K562 (cell line): ENCODE data around the gene MAPK1IP1L. TPM values are rescaled to one million over a fixed set of nuclear protein-coding genes. Genes with fewer than 3 reads are reported as not detected.

ENCODE experiments used
- ARID2 ChIP-seq: fragments of 450-650 bp; IDR thresholded peaks from 2 replicates; pipeline ENCODE4 v1.6.1; 2017; ENCODE audit warnings: antibody characterized with exemption, mild to moderate bottlenecking
- BRD4 ChIP-seq: fragments of 200-600 bp; sonication (generic); IDR thresholded peaks from 2 replicates; pipeline ENCODE4 v1.6.1; 2017; ENCODE audit warnings: inconsistent platforms
- CREM ChIP-seq: IDR thresholded peaks from 2 replicates; pipeline ENCODE4 v1.6.1; 2014; ENCODE audit warnings: antibody characterized with exemption, low read depth
- DMBX1 ChIP-seq: fragments of 250-450 bp; sonication (Bioruptor Pico); IDR thresholded peaks from 2 replicates; pipeline ENCODE4 v1.8.0; 2022; ENCODE audit warnings: inconsistent platforms, mild to moderate bottlenecking, moderate library complexity, borderline replicate concordance
- ESRRA ChIP-seq: fragments of 450-650 bp; IDR thresholded peaks from 2 replicates; pipeline ENCODE4 v1.6.1; 2014; ENCODE audit warnings: low read depth, mild to moderate bottlenecking, moderate library complexity, borderline replicate concordance
- FOXM1 ChIP-seq, 2 experiments: fragments of 450-650 bp in 1 of 2; sonication (generic) in 1 of 2; formaldehyde crosslinking in 1 of 2; IDR thresholded peaks; 2 replicates each; pipeline versions ENCODE4 v1.6.1 to v1.9.0; 2017 to 2022; ENCODE audit warnings: low read depth in 2 of 2, mild to moderate bottlenecking in 2 of 2, missing genetic modification reagents in 1 of 2, moderate library complexity in 1 of 2
- IFI16 ChIP-seq: fragments of 250-450 bp; sonication (Bioruptor Pico); IDR thresholded peaks from 2 replicates; pipeline ENCODE4 v2.1.2; 2022; ENCODE audit warnings: mild to moderate bottlenecking, inconsistent platforms
- NCOR1 ChIP-seq: fragments of 450-650 bp; IDR thresholded peaks from 2 replicates; pipeline ENCODE4 v1.6.1; 2016; ENCODE audit warnings: mild to moderate bottlenecking, moderate library complexity
- NFE2 ChIP-seq: IDR thresholded peaks from 2 replicates; pipeline ENCODE4 v1.6.1; 2014; ENCODE audit warnings: antibody characterized with exemption, low read depth
- TARDBP ChIP-seq: fragments of 450-650 bp; IDR thresholded peaks from 2 replicates; pipeline ENCODE4 v1.6.1; 2016
- ZEB2 ChIP-seq: fragments of 450-650 bp; IDR thresholded peaks from 2 replicates; pipeline ENCODE4 v1.6.1; 2016
- ZNF124 ChIP-seq: sonication (generic); formaldehyde crosslinking; IDR thresholded peaks from 2 replicates; pipeline ENCODE4 v1.8.1; 2022; ENCODE audit warnings: missing genetic modification reagents
- ZNF589 ChIP-seq: fragments of 200-800 bp; sonication (Bioruptor generic); IDR thresholded peaks from 2 replicates; pipeline ENCODE4 v1.6.1; 2016; ENCODE audit warnings: low read depth, missing genetic modification characterization, missing compliant biosample characterization
- ZNF76 ChIP-seq: fragments of 250-450 bp; sonication (Bioruptor Pico); IDR thresholded peaks from 2 replicates; pipeline ENCODE4 v1.4.0; 2020; ENCODE audit warnings: mild to moderate bottlenecking, moderate library complexity, borderline replicate concordance
- polyA plus RNA-seq, 8 experiments: library from polyadenylated mRNA; depleted of rRNA in 4 of 8; stranded (reverse) in 5 of 8; unstranded in 3 of 8; fragments of >200 nt; fragmentation: Nextera tagmentation in 2 of 8; fragmentation: Illumina TruSeq in 1 of 8; extraction: Ambion mirVana in 2 of 8; extraction: Trizol in 1 of 8; gene quantifications; 2 replicates each; pipeline versions ENCODE4 v1.2.1 to v1.2.3, GENCODE V29; 2011 to 2014; ENCODE audit warnings: inconsistent platforms in 1 of 8, missing spikeins in 1 of 8
- total RNA-seq, 7 experiments: library from RNA; depleted of rRNA in 6 of 7; stranded (reverse); fragments of >200 nt in 6 of 7; fragmentation: Illumina TruSeq in 2 of 7; extraction: Trizol in 2 of 7; gene quantifications; 2 replicates each; pipeline versions ENCODE4 v1.2.1 to v1.2.3, GENCODE V29; 2011 to 2021; ENCODE audit warnings: low replicate concordance in 1 of 7
- TF ChIP-seq, protein P1 (sequence below): fragments of 250-450 bp; sonication (Bioruptor Pico); IDR thresholded peaks from 2 replicates; pipeline ENCODE4 v1.5.0; 2022; ENCODE audit warnings: mild to moderate bottlenecking
- TF ChIP-seq, protein P2 (sequence below): fragments of 250-450 bp; sonication (Bioruptor Pico); IDR thresholded peaks from 2 replicates; pipeline ENCODE4 v1.8.0; 2021; ENCODE audit warnings: moderate library complexity, mild to moderate bottlenecking, inconsistent platforms
- TF ChIP-seq, protein P3 (sequence below): sonication (generic); formaldehyde crosslinking; IDR thresholded peaks from 2 replicates; pipeline ENCODE4 v1.9.0; 2022; ENCODE audit warnings: mild to moderate bottlenecking, missing genetic modification reagents
- TF ChIP-seq, protein P4 (sequence below): fragments of 250-450 bp; sonication (Bioruptor Pico); IDR thresholded peaks from 2 replicates; pipeline ENCODE4 v1.8.0; 2022; ENCODE audit warnings: moderate library complexity, mild to moderate bottlenecking, inconsistent platforms
- TF ChIP-seq, protein P5 (sequence below): sonication (generic); formaldehyde crosslinking; IDR thresholded peaks from 2 replicates; pipeline ENCODE4 v1.8.1; 2023; ENCODE audit warnings: mild to moderate bottlenecking, missing genetic modification reagents
- TF ChIP-seq, protein P6 (sequence below): fragments of 450-650 bp; IDR thresholded peaks from 2 replicates; pipeline ENCODE4 v1.6.1; 2014; ENCODE audit warnings: low read depth, mild to moderate bottlenecking, moderate library complexity, borderline replicate concordance

The MAPK1IP1L gene
- total and polyA plus RNA-seq, 9 of the 15 experiments (the other 6 are each of a cell fraction or from before 2014, with no cell fraction given), result 32.7 to 99.4 (median 49.8) TPM

DNA sequence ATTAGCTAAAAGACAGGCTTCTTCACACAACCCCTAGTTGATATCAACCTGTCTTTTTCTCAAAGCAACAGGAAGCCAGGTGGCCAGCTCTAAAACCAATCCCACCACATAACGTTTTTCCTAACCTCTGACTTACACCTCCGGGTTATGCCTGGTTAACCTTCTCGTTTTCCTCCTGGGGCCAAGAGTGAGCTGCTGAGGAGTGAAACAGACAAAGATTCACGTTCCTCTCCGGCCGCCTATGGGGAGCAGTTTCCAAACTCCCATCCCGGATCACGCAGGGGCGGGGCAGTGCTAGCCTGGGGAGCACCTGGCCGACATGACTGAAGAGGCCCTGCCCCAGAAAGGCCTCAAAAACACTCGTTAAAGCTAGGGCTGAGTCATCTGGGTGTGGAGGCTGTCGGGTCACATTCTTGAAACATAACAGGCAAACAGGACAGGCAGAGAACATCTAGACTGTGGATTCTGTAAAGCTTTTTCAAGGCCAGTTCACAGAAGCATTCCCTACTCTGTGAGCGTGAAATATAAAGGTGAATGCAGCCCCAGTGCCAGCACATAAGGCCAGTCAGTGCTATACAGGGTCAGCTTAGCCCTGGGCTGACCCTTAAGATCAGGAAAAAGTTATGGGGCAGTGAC, 51.7 kb downstream of the MAPK1IP1L start (continued):
- TF ChIP-seq, protein P1, sequence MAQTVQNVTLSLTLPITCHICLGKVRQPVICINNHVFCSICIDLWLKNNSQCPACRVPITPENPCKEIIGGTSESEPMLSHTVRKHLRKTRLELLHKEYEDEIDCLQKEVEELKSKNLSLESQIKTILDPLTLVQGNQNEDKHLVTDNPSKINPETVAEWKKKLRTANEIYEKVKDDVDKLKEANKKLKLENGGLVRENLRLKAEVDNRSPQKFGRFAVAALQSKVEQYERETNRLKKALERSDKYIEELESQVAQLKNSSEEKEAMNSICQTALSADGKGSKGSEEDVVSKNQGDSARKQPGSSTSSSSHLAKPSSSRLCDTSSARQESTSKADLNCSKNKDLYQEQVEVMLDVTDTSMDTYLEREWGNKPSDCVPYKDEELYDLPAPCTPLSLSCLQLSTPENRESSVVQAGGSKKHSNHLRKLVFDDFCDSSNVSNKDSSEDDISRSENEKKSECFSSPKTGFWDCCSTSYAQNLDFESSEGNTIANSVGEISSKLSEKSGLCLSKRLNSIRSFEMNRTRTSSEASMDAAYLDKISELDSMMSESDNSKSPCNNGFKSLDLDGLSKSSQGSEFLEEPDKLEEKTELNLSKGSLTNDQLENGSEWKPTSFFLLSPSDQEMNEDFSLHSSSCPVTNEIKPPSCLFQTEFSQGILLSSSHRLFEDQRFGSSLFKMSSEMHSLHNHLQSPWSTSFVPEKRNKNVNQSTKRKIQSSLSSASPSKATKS (CRISPR knock-in tag), result no peak
- TF ChIP-seq NCOR1 (0 out of 2 replicates have a peak, but pooled peaks have one; percentile 14), ZNF124 (CRISPR knock-in tag) (no peak), ESRRA (no peak), ZNF589 (CRISPR knock-in tag) (peak; percentile 52; the same call in 1 of the 2 replicates), CREM (peak; percentile 29; the same call in 1 of the 2 replicates), ZNF76 (no peak), DMBX1 (peak; percentile 80; the same call in 1 of the 2 replicates), ZEB2 (0 out of 2 replicates have a peak, but pooled peaks have one; percentile 26), BRD4 (no peak), NFE2 (peak; percentile 90), ARID2 (no peak), TARDBP (no peak), IFI16 (CRISPR knock-in tag) (no peak), FOXM1 (IDR thresholded peaks at IDR 0.05; ENCODE audit: low read depth) (peak; percentile 59), FOXM1 (CRISPR knock-in tag; IDR thresholded peaks at IDR 0.05; ENCODE audit: low read depth) (no peak)
- TF ChIP-seq, protein P2, sequence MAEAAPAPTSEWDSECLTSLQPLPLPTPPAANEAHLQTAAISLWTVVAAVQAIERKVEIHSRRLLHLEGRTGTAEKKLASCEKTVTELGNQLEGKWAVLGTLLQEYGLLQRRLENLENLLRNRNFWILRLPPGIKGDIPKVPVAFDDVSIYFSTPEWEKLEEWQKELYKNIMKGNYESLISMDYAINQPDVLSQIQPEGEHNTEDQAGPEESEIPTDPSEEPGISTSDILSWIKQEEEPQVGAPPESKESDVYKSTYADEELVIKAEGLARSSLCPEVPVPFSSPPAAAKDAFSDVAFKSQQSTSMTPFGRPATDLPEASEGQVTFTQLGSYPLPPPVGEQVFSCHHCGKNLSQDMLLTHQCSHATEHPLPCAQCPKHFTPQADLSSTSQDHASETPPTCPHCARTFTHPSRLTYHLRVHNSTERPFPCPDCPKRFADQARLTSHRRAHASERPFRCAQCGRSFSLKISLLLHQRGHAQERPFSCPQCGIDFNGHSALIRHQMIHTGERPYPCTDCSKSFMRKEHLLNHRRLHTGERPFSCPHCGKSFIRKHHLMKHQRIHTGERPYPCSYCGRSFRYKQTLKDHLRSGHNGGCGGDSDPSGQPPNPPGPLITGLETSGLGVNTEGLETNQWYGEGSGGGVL (CRISPR knock-in tag), result no peak
- TF ChIP-seq, protein P3, sequence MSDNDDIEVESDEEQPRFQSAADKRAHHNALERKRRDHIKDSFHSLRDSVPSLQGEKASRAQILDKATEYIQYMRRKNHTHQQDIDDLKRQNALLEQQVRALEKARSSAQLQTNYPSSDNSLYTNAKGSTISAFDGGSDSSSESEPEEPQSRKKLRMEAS (CRISPR knock-in tag), result peak; percentile 62; the same call in 1 of the 2 replicates
- TF ChIP-seq, protein P4, sequence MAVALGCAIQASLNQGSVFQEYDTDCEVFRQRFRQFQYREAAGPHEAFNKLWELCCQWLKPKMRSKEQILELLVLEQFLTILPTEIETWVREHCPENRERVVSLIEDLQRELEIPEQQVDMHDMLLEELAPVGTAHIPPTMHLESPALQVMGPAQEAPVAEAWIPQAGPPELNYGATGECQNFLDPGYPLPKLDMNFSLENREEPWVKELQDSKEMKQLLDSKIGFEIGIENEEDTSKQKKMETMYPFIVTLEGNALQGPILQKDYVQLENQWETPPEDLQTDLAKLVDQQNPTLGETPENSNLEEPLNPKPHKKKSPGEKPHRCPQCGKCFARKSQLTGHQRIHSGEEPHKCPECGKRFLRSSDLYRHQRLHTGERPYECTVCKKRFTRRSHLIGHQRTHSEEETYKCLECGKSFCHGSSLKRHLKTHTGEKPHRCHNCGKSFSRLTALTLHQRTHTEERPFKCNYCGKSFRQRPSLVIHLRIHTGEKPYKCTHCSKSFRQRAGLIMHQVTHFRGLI (CRISPR knock-in tag), result no peak
- TF ChIP-seq, protein P5, sequence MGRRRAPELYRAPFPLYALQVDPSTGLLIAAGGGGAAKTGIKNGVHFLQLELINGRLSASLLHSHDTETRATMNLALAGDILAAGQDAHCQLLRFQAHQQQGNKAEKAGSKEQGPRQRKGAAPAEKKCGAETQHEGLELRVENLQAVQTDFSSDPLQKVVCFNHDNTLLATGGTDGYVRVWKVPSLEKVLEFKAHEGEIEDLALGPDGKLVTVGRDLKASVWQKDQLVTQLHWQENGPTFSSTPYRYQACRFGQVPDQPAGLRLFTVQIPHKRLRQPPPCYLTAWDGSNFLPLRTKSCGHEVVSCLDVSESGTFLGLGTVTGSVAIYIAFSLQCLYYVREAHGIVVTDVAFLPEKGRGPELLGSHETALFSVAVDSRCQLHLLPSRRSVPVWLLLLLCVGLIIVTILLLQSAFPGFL (CRISPR knock-in tag), result no peak
- TF ChIP-seq, protein P6, sequence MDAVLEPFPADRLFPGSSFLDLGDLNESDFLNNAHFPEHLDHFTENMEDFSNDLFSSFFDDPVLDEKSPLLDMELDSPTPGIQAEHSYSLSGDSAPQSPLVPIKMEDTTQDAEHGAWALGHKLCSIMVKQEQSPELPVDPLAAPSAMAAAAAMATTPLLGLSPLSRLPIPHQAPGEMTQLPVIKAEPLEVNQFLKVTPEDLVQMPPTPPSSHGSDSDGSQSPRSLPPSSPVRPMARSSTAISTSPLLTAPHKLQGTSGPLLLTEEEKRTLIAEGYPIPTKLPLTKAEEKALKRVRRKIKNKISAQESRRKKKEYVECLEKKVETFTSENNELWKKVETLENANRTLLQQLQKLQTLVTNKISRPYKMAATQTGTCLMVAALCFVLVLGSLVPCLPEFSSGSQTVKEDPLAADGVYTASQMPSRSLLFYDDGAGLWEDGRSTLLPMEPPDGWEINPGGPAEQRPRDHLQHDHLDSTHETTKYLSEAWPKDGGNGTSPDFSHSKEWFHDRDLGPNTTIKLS, result no peak; the same call in 1 of the 2 replicates
